Measurements from ENCODE around the gene PRIM1.
"Not testable (repeated sequence)": the region's sequence is repeated elsewhere in the genome, so short reads cannot be mapped to it uniquely, and the experiment has no call there.

PRIM1 gene

GRCh38 chr12:56792678-56793077 is 40.6 kb upstream of the PRIM1 start:
- ATAC-seq: no peak
- TF ChIP-seq CSDC2 (CRISPR knock-in tag; IDR thresholded peaks at IDR 0.05): no peak

GRCh38 chr12:56789429-56789828 is 37.3 kb upstream of the PRIM1 start:
- not testable (repeated sequence) for ATAC-seq

- no peak for ATAC-seq
- no peak for TF ChIP-seq ZNF8 (CRISPR knock-in tag; IDR thresholded peaks at IDR 0.05)
- no peak for TF ChIP-seq RARB (CRISPR knock-in tag; IDR thresholded peaks at IDR 0.05)
- TF ChIP-seq PPARA (CRISPR knock-in tag; IDR thresholded peaks at IDR 0.05; ENCODE audit: borderline replicate concordance): no peak
- TF ChIP-seq ZFP30 (CRISPR knock-in tag; IDR thresholded peaks at IDR 0.05): no peak
- no peak for TF ChIP-seq ESRRG (CRISPR knock-in tag; IDR thresholded peaks at IDR 0.05)
- TF ChIP-seq SNAI2 (CRISPR knock-in tag; IDR thresholded peaks at IDR 0.05): no peak
- no peak for TF ChIP-seq POU6F1 (CRISPR knock-in tag; IDR thresholded peaks at IDR 0.05; ENCODE audit: borderline replicate concordance, low read depth)
- TF ChIP-seq ISL1 (CRISPR knock-in tag; IDR thresholded peaks at IDR 0.05): no peak
- no peak for TF ChIP-seq TSHZ2 (CRISPR knock-in tag; IDR thresholded peaks at IDR 0.05)
Measured at GRCh38 chr12:56787498-56787897, 35.4 kb upstream of the PRIM1 start.

GRCh38 chr12:56785874-56786273 is 33.8 kb upstream of the PRIM1 start:
- TF ChIP-seq ZFP30 (CRISPR knock-in tag; IDR thresholded peaks at IDR 0.05): no peak
- no peak for TF ChIP-seq ZC3H10 (CRISPR knock-in tag; IDR thresholded peaks at IDR 0.05)
- no peak for TF ChIP-seq POU6F1 (CRISPR knock-in tag; IDR thresholded peaks at IDR 0.05; ENCODE audit: borderline replicate concordance, low read depth)
- no peak for TF ChIP-seq ESRRG (CRISPR knock-in tag; IDR thresholded peaks at IDR 0.05)
- no peak for TF ChIP-seq ZFP3 (CRISPR knock-in tag; IDR thresholded peaks at IDR 0.05)
- TF ChIP-seq BACH2 (CRISPR knock-in tag; IDR thresholded peaks at IDR 0.05; ENCODE audit: borderline replicate concordance): no peak
- no peak for TF ChIP-seq CSDC2 (CRISPR knock-in tag; IDR thresholded peaks at IDR 0.05)
- TF ChIP-seq PPARA (CRISPR knock-in tag; IDR thresholded peaks at IDR 0.05; ENCODE audit: borderline replicate concordance): no peak
- TF ChIP-seq RARB (CRISPR knock-in tag; IDR thresholded peaks at IDR 0.05): no peak
- TF ChIP-seq SNAI2 (CRISPR knock-in tag; IDR thresholded peaks at IDR 0.05): no peak
- no peak for ATAC-seq

DNA sequence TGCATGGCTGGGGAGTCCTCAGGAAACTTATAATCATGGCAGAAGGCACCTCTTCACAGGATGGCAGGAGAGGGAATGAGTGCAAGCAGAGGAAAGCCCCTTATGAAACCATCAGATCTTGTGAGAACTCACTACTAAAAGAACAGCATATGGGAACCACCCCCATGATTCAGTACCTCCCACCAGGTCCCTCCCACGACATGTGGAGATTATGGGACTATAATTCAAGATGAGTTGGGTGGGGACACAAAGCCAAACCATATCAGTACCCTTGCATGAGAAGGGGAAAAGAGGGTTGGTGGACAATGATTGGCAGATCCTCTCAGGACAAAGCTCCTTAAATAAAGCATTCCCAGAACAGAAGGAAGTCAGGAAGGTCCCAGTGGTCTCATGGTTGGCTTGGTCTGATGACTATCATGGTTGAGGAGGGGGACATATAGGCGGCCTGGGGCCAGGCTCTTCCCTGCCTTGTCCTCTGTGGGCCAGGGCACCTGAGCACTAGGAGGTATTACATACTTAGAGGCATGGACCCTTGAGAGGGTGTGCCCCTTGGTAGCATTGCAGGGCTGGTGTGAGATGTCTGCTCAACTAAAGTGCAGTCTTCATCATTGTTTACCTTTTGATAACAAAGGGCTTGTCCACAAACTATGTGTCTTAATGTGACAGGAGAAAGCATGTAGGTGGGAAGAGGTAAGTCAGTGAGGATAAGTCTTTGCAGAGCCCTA is 33.2 kb upstream of the PRIM1 start:
- no peak for ATAC-seq

More for the DNA sequence above, 33.2 kb upstream of the PRIM1 start:
- TF ChIP-seq ZNF565 (CRISPR knock-in tag; conservative IDR thresholded peaks at IDR 0.05; ENCODE audit: low read depth): no peak
- no peak for TF ChIP-seq TCF4 (CRISPR knock-in tag; IDR thresholded peaks at IDR 0.05; ENCODE audit: borderline replicate concordance)
- no peak for TF ChIP-seq PPARA (CRISPR knock-in tag; IDR thresholded peaks at IDR 0.05; ENCODE audit: borderline replicate concordance)
- TF ChIP-seq TOX (CRISPR knock-in tag; IDR thresholded peaks at IDR 0.05; ENCODE audit: borderline replicate concordance): no peak
- TF ChIP-seq ZC3H10 (CRISPR knock-in tag; IDR thresholded peaks at IDR 0.05): no peak
- no peak for TF ChIP-seq GLIS3 (CRISPR knock-in tag; IDR thresholded peaks at IDR 0.05)
- no peak for TF ChIP-seq POU6F1 (CRISPR knock-in tag; IDR thresholded peaks at IDR 0.05; ENCODE audit: borderline replicate concordance, low read depth)
- TF ChIP-seq CREB5 (CRISPR knock-in tag; IDR thresholded peaks at IDR 0.05; ENCODE audit: low read depth): no peak
